Activated CD8-positive, alpha-beta memory T cell treated with anti-CD3 and anti-CD28 coated beads for 4 hours (primary cell): Measurements from ENCODE around the gene TNFAIP3.
"Not testable (repeated sequence)": the region's sequence is repeated elsewhere in the genome, so short reads cannot be mapped to it uniquely, and the experiment has no call there.

Experiments
- DNase-seq, 2 donors: peaks; one replicate each; pipeline ENCODE4 v3.0.0-alpha.2; 2020; ENCODE audit warnings: low read depth in 2 of 2

Gene TNFAIP3

GRCh38 chr6:137844773-137845172 is 22.3 kb upstream of the TNFAIP3 start:
- not testable (repeated sequence) for DNase-seq

- no peak for DNase-seq
Measured at GRCh38 chr6:137845460-137845859, 21.6 kb upstream of the TNFAIP3 start.

- DNase-seq, result no peak
Measured at GRCh38 chr6:137846274-137846673, 20.8 kb upstream of the TNFAIP3 start.

- no peak for DNase-seq
Measured at GRCh38 chr6:137846772-137847313, 20.2 kb upstream of the TNFAIP3 start.

GRCh38 chr6:137847748-137848147 is 19.3 kb upstream of the TNFAIP3 start:
- DNase-seq, result no peak

DNA sequence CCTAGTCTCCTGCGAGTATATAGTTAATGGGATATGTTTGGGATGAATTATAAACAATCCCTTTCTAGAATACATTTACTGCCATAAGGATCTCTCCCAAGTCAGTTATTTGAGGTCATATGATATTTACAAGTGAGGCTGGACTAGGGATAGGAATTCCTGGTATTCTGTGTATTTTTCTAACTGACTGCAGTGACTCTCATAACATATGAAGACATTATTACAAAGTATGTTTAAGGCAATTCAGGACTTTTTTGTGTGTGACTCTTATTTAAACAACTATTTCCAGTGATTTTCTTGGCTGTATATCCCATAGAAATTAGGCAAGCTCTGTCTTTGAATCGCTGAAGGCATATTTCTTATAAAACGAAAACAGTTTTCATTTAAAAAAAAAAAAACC is 18.4 kb upstream of the TNFAIP3 start:
- no peak for DNase-seq

- DNase-seq, result no peak
Measured at GRCh38 chr6:137849181-137849980, 17.7 kb upstream of the TNFAIP3 start.

GRCh38 chr6:137849981-137850714 is 16.9 kb upstream of the TNFAIP3 start:
- DNase-seq, result no peak

GRCh38 chr6:137850816-137851602 is 16.1 kb upstream of the TNFAIP3 start:
- DNase-seq, result no peak

DNA sequence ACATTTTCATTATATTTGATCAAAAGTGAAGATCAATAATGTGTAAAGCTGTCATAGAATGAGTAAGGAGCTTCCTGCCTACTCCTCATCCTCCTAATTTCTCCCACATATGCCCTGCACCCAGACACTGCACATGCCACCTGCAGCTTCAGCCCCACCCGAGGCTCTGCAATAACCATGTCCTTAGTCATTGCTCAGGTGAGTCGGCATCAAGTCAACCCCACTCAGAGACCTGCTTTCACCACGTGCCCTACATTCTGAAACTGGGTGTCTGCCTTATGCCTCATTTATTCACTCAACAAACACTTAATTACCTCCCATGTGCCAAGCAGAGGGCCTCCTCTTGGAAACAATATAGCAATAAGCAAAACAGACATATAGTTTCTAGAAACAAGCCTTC is 15.4 kb upstream of the TNFAIP3 start:
- DNase-seq, result no peak

DNA sequence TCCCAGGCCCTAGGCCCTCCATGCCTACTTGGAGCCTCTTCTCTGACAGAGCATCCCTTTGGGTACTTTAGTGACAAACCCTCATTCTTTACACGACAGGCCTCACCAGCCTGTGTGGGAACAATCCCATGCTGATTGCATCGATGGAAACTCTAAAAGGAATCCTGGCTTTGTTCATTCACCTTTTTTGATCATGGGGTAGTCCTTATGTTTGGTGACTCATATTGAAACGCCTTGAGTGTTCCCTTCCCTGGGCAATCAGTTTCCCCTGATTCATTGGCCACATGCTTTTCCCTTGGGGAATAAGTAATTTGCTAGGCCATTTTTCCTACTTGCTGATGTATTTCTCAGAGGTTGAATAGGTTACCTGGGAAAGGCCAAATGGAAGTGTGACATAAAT is 14.7 kb upstream of the TNFAIP3 start:
- no peak for DNase-seq

DNA sequence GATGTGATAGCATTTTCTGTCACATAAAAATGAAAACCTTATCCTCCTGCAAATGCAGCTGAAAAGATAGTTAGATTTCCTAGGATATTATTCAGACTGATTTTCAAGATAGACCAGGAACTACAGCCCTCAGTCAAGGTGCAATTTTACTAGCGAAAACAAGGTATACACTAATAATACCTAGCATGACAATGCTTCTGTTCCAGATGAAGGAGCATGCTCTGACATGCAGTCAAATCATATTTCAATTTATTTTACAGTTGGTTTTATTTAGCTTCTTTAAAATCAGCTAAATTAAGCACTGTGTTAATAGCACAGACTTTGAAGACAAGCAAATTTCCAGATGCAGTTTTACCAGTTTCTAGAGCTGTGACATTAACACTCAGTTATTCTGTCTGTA is 14.2 kb upstream of the TNFAIP3 start:
- DNase-seq, result no peak

- DNase-seq, result no peak
Measured at GRCh38 chr6:137853569-137854213, 13.4 kb upstream of the TNFAIP3 start.

DNA sequence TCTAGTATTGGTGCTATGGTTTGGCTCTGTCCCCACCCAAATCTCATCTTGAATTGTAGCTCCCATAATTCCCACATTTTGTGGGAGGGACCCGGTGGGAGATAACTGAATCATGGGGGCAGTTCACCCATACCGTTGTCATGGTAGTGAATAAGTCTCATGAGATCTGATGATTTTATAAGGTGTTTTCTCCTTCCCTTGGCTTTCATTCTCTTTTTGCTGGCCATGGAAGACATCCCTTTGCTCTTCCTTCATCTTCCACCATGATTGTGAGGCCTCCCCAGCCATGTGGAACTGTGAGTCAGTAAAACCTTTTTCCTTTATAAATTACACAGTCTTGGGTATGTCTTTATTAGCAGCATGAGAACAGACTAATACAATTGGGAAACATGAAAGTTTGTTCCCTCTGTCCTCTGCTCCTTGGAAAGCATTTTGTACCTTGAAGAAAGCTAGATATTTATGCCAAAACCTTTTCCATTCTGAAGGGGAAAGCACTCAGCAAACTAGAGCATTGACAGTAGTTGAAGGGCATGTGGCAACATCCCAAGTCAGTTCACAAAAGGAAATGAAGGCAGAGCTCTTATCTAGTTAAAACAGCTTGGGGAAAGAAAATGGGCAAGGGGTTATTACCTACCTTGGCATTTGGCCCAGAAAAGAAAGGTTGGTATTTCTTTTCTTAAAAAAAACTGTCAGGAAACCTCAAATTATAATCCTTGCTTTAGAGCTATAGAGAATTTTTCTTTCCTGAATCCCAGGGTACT is 10.7 kb upstream of the TNFAIP3 start:
- no peak for DNase-seq

DNA sequence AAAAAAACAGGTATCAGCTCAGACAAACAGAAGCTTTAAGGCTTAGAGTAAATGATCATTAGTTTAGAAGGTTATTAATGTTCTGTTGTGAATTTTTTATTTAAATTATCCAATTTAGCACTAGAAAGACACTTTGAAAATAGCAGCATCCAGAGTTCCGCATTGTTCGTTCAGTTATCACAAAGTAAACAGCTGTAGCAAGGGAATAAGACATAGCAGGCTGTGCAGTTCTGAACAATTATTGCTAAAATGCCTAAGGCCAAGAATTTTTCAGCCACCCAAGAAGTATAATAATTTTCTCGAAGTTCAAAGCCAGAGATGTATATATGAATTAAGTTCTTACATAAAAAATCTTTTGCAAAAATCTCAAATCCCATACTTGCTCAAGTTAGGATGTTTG is 8.0 kb upstream of the TNFAIP3 start:
- no peak for DNase-seq

DNA sequence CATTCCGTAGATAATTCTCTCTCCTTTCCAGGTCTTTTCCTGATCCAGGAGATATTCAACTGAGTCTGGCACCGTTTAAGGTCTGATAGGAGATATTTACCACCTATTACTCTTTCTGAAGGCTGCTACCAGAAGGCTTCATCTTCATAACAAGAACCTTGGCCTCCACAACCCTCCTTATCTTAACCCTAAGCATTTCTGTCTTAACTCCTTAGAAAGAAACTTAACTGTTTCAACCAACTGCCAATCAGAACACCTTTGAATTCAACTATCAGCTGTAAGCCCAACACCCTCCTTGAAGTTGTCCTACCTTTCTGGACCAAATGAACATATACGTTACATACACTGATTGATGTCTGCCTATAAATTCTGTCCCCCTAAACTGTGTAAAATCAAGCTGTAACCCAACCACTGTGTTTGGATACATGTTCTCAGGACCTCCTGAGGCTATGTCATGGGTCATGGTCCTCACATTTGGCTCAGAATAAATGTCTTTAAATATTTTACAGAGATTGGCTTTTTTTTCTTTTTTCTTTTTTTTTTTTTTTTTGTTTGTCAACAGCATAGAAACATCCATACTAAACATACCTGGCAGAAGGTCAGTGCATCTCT is 6.6 kb upstream of the TNFAIP3 start:
- no peak for DNase-seq

GRCh38 chr6:137861550-137862337 is 5.3 kb upstream of the TNFAIP3 start:
- DNase-seq, result no peak

GRCh38 chr6:137862419-137863090 is 4.5 kb upstream of the TNFAIP3 start:
- no peak for DNase-seq
